GM10266 (cell line): ENCODE measurements around the gene SKAP2.

Experiments used
- DNase-seq: peaks from one replicate; pipeline ENCODE4 v3.0.0; 2012; ENCODE audit errors: extremely low spot score
- CTCF ChIP-seq: IDR thresholded peaks from 2 replicates; pipeline ENCODE4 v1.5.1; 2012; ENCODE audit warnings: mild to moderate bottlenecking, low read depth; ENCODE audit not compliant: control insufficient read depth, insufficient read depth; ENCODE audit errors: missing control alignments

SKAP2 gene

GRCh38 chr7:26696978-26697377, 167.4 kb downstream of the SKAP2 start:
- DNase-seq: no peak
- TF ChIP-seq CTCF: no peak

- no peak for TF ChIP-seq CTCF
- DNase-seq: no peak
These were observed 168.2 kb downstream of the SKAP2 start for GRCh38 chr7:26696161-26696560.

GRCh38 chr7:26694713-26695112, 169.7 kb downstream of the SKAP2 start:
- TF ChIP-seq CTCF: no peak

GRCh38 chr7:26694141-26694540, 170.2 kb downstream of the SKAP2 start:
- no peak for DNase-seq
- no peak for TF ChIP-seq CTCF

More at GRCh38 chr7:26694713-26695112, 169.7 kb downstream of the SKAP2 start:
- DNase-seq: no peak

- DNase-seq: no peak
- no peak for TF ChIP-seq CTCF
These were observed 172.5 kb downstream of the SKAP2 start for GRCh38 chr7:26691886-26692285.

- DNase-seq: no peak
- no peak for TF ChIP-seq CTCF
These were observed 173.0 kb downstream of the SKAP2 start for GRCh38 chr7:26691406-26691805.

GRCh38 chr7:26690135-26690805, 174.1 kb downstream of the SKAP2 start:
- no peak for DNase-seq
- no peak for TF ChIP-seq CTCF
